Subcutaneous adipose tissue (tissue), 4 donors: Measurements from ENCODE around the gene TLR9. TPM values are rescaled to one million over a fixed set of nuclear protein-coding genes. Genes with fewer than 3 reads are reported as not detected.

Experiments used
- CTCF ChIP-seq: fragments of 450-650 bp; IDR thresholded peaks from one replicate; pipeline ENCODE4 v1.5.1; 2016; ENCODE audit warnings: low read depth, mild to moderate bottlenecking, control low read depth, antibody characterized with exemption, moderate library complexity
- total RNA-seq, 4 donors: library from RNA; depleted of rRNA; stranded (reverse); fragments of >200 nt; gene quantifications; one replicate each; pipeline ENCODE4 v1.1.0, GENCODE V29; 2016

TLR9 gene
- total RNA-seq, result not detected

GRCh38 chr3:52225452-52226228 lies at the start of gene TLR9:
Gene TLR9, minus strand, starts transcription at chr3:52225645. Its CDS starts 116 bp downstream, at chr3:52225529.
- no peak for TF ChIP-seq CTCF

GRCh38 chr3:52272831-52273230 lies 47.4 kb upstream of the TLR9 start:
- TF ChIP-seq CTCF, result no peak

- TF ChIP-seq CTCF, result no peak
These were observed 44.9 kb upstream of the TLR9 start for GRCh38 chr3:52270252-52270754.

GRCh38 chr3:52269776-52270175 lies 44.3 kb upstream of the TLR9 start:
- TF ChIP-seq CTCF, result no peak

GRCh38 chr3:52268036-52268435 lies 42.6 kb upstream of the TLR9 start:
- no peak for TF ChIP-seq CTCF

- TF ChIP-seq CTCF, result no peak
These were observed 39.9 kb upstream of the TLR9 start for GRCh38 chr3:52265387-52265786.

GRCh38 chr3:52262447-52262846 lies 37.0 kb upstream of the TLR9 start:
- TF ChIP-seq CTCF, result no peak
